NCI-H2227 treated with DMSO at 0.1 percent for 48 hours (cell line): ENCODE results near the gene CIB1.
"Not testable (repeated sequence)": the region's sequence is repeated elsewhere in the genome, so short reads cannot be mapped to it uniquely, and the experiment has no call there.

ENCODE experiments used
- DNase-seq: peaks from one replicate; lab custom pipeline; 2025; lab: John Stamatoyannopoulos, UW

Gene CIB1

GRCh38 chr15:90233387-90234095 is at the start of gene CIB1:
Gene CIB1, minus strand, starts transcription at chr15:90233941. Its CDS starts 56 bp downstream, at chr15:90233885.
- no peak for DNase-seq

GRCh38 chr15:90281637-90282036 is 47.9 kb upstream of the CIB1 start:
- DNase-seq, result not testable (repeated sequence)

- DNase-seq, result not testable (repeated sequence)
Observed at GRCh38 chr15:90280743-90281142, 47.0 kb upstream of the CIB1 start.

GRCh38 chr15:90278467-90278866 is 44.7 kb upstream of the CIB1 start:
- DNase-seq, result not testable (repeated sequence)

GRCh38 chr15:90271459-90272166 is 37.9 kb upstream of the CIB1 start:
- no peak for DNase-seq

GRCh38 chr15:90270502-90271150 is 36.9 kb upstream of the CIB1 start:
- no peak for DNase-seq

- DNase-seq, result no peak
Observed at GRCh38 chr15:90268415-90268814, 34.7 kb upstream of the CIB1 start.

GRCh38 chr15:90266485-90266884 is 32.7 kb upstream of the CIB1 start:
- DNase-seq, result no peak

- peak; percentile 45 for DNase-seq
Observed at GRCh38 chr15:90266061-90266431, 32.3 kb upstream of the CIB1 start.

GRCh38 chr15:90265271-90266060 is 31.7 kb upstream of the CIB1 start, which contains the start of gene NGRN:
Gene NGRN, plus strand, starts transcription at chr15:90265672. Its CDS starts 41 bp downstream, at chr15:90265713.
- peak; percentile 85 for DNase-seq

GRCh38 chr15:90264671-90265070 is 30.9 kb upstream of the CIB1 start:
- no peak for DNase-seq

GRCh38 chr15:90262426-90262825 is 28.7 kb upstream of the CIB1 start:
- no peak for DNase-seq

GRCh38 chr15:90261811-90262210 is 28.1 kb upstream of the CIB1 start:
- DNase-seq, result no peak

GRCh38 chr15:90260731-90261130 is 27.0 kb upstream of the CIB1 start:
- DNase-seq, result not testable (repeated sequence)

GRCh38 chr15:90259524-90259923 is 25.8 kb upstream of the CIB1 start:
- DNase-seq, result no peak

- no peak for DNase-seq
Observed at GRCh38 chr15:90257776-90258175, 24.0 kb upstream of the CIB1 start.

GRCh38 chr15:90249203-90249863 is 15.6 kb upstream of the CIB1 start, which contains the start of gene TTLL13:
Gene TTLL13, plus strand, starts transcription at chr15:90249556. Its CDS starts 1,075 bp downstream, at chr15:90250631.
- DNase-seq, result peak; percentile 73

- DNase-seq, result no peak
Observed at GRCh38 chr15:90248789-90249202, 15.1 kb upstream of the CIB1 start.

- DNase-seq, result no peak
Observed at GRCh38 chr15:90243943-90244639, 10.3 kb upstream of the CIB1 start.

- DNase-seq, result no peak
Observed at GRCh38 chr15:90241343-90242192, 7.8 kb upstream of the CIB1 start.
